ENCODE measurements around the gene MTX3.
A peak's percentile ranks its signal among the peaks of the same experiment; 100 is the strongest.

MTX3 gene

GRCh38 chr5:79976759-79977515, 14.1 kb downstream of the MTX3 start:
- no peak for DNase-seq

- DNase-seq, result no peak
Observed at GRCh38 chr5:79975422-79975821, 15.6 kb downstream of the MTX3 start.

DNA sequence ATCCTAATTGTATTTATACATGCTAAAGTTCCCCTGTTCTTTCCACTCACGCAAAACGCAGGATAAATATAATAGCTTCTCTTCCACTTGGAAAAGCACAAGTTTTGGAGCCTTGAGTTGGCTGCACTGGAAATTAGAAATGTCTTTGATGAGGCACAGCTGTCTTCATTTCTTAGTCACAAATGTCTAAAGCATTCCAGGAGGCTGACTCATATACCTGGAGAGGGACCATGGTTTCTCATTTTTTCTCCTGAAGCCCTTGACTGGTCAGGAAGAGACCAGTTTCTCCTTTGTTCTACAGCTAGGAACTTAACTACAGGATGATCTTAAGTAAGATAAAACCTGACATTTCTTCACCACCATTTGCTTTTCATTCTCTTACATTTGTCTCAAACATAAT, 16.2 kb downstream of the MTX3 start:
- DNase-seq, result no peak

DNA sequence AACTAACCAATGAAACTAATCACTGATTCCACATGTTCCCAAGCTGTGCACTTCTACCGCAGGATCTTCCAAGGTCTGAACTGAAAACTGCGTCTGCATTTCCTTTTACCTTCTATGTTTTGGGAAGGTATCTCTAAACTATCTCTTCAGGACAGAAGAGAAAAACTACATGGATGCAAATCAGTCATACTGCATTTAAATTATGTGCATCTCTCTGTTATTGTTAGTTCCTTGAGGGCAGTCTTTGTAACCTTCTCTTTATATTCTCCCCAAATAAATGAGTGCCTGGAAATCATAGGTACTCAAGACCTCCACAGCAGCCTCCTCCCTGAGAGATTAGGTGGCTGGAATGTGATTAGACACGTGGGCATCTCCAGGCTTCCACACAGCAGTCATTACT, 17.1 kb downstream of the MTX3 start:
- no peak for DNase-seq

DNA sequence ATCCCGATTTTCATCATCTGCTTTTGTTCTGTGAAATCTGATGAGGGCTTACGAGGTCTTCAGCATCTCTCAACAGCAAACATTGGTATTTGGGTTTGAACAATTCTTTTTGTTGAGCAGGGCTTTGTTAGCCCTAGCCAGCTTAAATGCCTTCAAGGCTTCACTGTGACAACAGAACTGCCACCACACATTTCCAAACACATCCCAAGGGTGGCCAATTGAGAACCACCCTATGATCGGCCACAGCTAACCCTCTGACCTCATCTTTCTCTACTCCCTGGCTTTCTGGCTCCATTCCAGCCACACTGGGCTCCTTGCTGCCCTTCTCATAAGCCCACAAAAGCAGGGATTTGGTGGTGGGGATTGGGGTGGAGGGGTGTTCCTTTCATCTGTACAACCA, 17.6 kb downstream of the MTX3 start:
- DNase-seq, result no peak

GRCh38 chr5:79971156-79971555, 19.9 kb downstream of the MTX3 start:
- no peak for DNase-seq

- no peak for DNase-seq
Observed at GRCh38 chr5:79966448-79966847, 24.6 kb downstream of the MTX3 start.

- DNase-seq, result no peak
Observed at GRCh38 chr5:79964136-79964535, 26.9 kb downstream of the MTX3 start.

GRCh38 chr5:79963261-79964061, 27.6 kb downstream of the MTX3 start:
- DNase-seq, result no peak

DNA sequence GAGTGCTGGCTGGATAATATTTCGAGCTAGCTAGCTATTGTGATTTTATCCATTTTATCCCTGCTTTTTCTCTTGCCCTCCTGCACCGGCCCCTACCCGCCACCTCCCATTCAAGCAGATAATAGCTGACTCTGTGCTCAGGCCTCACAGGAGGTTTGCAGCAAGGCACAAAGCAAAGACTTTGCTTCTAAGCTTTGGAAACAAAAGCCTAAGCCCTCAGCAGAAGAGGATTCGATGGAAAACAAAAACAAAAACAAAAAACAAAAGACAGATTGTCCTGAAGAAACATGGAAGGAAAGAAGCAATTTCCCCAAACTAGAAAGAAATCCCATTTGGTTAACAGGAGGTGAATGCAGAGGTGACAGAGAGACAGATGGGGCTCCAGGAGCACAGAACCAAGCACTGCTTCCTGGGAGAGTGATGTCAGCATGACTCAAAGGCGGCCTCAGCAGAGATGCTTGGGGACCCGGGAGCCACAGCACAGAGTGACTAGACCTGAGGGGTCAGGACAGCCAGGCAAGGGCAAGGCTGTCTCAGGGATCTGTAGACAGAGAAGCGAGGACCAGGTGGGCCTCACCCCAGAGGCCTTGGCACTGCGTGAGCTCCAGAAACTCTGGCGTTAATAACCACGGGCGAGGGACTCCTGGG, 28.4 kb downstream of the MTX3 start:
- no peak for DNase-seq

GRCh38 chr5:79961716-79962574, 29.1 kb downstream of the MTX3 start:
- peak; percentile 14 for DNase-seq

DNA sequence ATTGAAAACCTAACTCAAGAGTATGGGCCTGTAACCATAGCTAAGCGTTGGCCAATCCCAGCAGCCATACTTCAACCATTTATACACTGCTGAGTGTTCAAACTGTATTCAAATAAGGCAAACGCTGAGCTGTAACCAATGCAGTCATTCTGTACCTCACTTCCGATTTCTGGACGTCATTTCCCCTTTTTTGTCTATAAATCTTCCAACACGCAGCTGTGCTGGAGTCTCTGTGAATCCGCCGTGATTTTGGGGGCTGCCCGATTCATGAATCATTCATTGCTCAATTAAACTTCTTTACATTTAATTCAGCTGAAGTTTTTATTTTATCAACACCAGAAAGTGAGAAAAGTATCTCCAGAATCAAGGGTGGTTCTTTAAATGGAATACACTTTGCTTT, 31.7 kb downstream of the MTX3 start:
- no peak for DNase-seq

- DNase-seq, result no peak
Observed at GRCh38 chr5:79955941-79956670, 35.0 kb downstream of the MTX3 start.

- DNase-seq, result no peak
Observed at GRCh38 chr5:79955356-79955895, 35.6 kb downstream of the MTX3 start.

GRCh38 chr5:79954620-79955019, 36.4 kb downstream of the MTX3 start:
- no peak for DNase-seq

DNA sequence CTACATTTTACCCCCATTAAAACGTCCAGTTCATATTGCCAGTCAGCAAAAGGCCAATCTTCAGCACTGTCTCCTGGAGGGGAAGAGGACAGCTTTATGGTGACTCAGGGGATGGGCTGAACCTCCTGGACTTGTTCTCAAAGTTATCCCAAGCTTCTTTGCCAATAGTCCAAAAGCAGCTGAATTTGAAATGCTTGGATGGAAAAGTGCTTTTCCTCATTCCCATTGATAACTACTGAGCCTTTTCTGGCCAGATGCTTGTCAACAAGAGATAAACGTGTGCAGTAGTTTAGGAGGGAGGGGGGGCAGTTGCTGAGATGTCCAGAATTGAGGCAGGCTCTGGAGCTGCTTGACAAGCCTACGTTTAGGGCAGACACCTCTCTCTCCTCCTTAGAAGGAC, 43.5 kb downstream of the MTX3 start:
- no peak for DNase-seq

- DNase-seq, result no peak
Observed at GRCh38 chr5:79938468-79938867, 52.6 kb downstream of the MTX3 start.

- no peak for DNase-seq
Observed at GRCh38 chr5:79936646-79937216, 54.3 kb downstream of the MTX3 start.

- no peak for DNase-seq
Observed at GRCh38 chr5:79936002-79936645, 54.9 kb downstream of the MTX3 start.

DNA sequence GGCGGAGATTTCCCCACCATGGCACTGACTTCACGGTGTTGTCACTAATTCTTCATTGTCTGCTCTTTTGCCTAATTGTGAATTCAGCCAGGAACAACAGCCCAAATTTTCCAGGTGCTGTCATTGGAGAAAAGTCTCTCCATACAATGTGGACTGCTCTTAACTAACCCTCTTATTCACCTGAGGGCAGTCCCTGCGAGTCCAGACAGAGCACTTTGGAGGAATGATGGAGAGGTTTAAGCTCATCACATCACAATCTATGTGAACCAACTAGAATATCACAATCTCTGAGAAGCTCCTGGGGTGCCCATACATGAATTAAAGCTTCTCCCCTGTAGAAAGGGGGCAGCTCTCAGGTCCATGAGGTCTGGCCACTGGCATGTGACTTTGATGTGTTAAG, 56.4 kb downstream of the MTX3 start:
- no peak for DNase-seq
